HG02642 (cell line): ENCODE measurements around the gene DELE1.

Experiments
- ATAC-seq: cut with Tn5 transposase; IDR thresholded peaks from one replicate; pipeline ENCODE4 v1.9.1; 2021; ENCODE audit warnings: mild to moderate bottlenecking; ENCODE audit not compliant: unreplicated experiment, poor library complexity

Gene DELE1, protein sequence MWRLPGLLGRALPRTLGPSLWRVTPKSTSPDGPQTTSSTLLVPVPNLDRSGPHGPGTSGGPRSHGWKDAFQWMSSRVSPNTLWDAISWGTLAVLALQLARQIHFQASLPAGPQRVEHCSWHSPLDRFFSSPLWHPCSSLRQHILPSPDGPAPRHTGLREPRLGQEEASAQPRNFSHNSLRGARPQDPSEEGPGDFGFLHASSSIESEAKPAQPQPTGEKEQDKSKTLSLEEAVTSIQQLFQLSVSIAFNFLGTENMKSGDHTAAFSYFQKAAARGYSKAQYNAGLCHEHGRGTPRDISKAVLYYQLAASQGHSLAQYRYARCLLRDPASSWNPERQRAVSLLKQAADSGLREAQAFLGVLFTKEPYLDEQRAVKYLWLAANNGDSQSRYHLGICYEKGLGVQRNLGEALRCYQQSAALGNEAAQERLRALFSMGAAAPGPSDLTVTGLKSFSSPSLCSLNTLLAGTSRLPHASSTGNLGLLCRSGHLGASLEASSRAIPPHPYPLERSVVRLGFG

DNA sequence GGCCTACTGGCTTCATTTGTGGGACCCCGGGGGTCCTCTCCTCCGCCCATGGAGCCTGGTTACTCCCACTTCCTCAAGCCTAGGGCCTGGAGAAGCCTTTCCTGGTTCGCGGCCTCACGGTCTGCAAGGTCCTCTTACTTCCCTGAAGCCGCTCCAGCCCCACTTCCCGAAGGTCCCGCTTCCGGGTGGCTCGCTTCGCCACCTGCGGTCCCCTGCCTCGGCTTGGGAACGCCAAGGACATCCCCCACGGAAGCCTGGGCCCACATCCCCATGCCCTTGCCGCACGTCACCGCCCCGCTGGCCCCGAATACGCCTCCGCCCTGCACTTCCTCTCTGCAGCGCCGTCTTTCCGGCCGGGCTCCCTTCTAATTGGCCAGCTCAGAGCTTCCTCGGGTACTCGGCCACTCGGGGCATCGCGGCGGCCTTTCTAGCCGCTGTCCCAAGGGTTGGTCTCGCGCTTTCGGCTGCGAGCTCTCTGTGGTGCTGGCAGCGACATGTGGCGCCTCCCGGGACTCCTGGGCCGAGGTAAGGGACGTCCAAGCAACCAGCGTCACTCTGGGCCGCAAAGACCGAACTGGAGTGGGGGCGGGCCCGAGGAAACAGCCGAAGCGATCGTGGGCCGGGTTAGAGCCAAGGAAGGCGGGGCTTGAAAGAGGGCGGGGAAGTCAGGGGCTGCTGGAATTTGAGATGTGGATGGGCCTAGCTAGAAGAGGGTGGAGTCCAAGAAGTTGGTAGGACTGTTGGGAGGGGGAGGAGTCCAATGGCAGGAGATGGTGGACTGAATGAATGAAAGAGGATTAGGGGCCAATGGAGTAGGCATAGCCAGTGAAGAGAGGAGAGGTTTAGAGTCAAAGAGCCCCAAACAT is at the start of gene DELE1:
Gene DELE1, plus strand, starts transcription at position 424 of the 866 bp plus-strand sequence. Its CDS starts 71 bp downstream, at position 495.
- peak; percentile 99 for ATAC-seq

GRCh38 chr5:141873933-141874261 is 49.8 kb upstream of the DELE1 start:
- ATAC-seq: no peak

GRCh38 chr5:141874262-141874964 is 49.3 kb upstream of the DELE1 start:
- no peak for ATAC-seq

DNA sequence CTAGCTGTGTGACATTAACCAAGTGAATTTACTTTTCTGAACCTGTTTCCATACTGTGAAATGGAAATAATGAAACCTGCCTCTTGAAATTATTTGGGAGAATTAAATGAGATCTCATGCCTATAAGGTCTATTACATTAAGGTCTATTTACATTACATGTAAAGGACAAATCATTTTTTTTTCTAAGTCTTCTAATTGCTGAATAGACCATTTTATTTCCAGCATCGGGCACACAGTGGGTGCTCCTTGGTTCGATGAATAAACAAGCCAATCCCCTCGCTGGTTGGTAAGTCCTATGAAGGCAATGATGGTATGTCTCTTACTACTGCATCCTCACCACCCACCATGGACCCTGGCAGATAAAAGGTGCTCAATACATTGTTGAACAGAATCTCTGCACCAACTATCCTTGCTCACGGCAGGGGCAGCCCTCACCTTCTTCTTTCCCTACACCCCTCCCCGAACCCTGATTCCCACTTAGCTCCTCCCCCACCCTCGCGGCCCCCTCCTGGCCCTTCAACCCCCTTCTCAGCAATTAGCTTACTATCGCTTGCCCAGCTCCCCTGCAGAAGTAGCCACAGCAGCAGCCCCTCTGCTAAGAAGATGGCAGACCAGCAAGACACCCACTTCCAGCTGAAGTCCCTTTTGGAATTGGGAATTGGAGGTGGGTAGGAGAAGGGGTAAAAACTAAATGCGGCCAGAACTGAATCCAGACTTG is 48.5 kb upstream of the DELE1 start:
- no peak for ATAC-seq

DNA sequence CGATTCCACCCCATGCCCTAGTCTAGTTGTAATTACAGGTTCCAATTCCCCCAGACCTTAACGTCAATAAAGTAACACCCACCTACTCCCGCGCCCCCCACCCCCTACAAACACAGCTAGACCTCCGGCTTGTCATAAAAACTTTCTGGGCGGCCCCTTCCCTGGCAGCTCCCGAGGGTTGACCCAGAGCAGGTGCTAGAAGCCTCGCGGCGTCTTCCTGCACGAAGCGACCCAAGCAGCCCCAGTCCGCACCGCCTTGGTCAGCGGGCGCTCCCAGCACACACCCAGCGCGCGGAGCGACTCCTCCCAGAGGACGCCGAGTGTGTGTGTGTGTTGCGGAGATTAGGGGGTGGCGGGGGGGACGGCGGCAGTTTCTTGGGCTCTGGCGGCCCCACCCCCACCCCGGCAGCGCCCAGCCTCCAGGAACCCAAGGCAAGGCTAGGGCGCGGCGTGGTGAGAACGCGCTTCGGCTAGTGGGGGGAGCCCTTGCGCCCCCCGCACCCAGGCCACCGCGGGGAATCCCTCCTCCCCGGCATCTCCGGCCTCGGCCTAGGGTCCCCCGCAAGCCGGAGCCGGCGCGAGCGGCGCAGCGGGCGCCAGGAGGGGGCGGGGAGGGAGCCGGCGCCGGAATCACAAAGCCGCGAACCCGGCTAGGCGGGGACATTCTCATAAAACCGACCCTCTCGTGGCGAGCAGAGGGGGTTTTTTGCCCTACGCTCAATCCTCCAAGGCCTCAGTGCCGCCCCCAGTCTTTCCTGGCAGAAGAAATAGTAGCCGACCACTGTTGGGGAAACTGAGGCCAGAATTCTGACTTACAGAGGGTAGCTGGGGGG is 47.7 kb upstream of the DELE1 start:
- no peak for ATAC-seq

DNA sequence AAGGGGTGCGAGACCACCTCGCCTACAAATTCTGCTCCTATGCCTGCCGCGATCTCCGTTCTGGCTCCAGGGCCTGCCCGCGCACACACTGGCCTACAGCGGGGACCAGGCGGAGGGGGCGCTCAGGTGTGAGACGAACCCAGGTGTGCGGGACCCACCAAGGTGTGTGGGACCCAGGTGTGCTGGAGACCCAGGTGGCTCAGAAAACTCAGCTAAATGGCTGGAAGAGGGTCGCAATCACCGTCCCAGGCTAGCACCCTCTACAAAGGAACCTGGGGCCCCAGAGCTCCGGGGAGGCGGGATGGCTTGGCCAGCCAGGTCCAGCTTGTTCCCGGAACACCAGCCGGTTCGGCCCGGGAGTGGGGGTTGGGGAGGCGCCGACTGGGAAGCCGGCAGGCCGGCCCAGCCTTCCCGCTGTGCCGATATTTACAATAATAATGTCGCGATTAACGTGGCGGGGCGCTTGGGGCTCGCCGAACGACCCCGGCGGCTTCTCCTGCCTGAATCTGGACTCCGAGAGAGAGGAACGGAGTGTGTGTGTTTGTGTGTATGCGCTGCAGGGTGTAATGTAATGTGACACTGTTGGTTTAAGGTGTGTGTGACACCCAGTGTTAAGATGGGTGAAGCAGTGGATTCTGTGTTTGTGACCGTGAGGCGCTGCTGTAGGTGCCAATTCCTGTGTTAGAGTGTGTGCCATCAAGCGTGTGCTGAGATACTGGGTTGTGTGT is 46.9 kb upstream of the DELE1 start:
- ATAC-seq: no peak

DNA sequence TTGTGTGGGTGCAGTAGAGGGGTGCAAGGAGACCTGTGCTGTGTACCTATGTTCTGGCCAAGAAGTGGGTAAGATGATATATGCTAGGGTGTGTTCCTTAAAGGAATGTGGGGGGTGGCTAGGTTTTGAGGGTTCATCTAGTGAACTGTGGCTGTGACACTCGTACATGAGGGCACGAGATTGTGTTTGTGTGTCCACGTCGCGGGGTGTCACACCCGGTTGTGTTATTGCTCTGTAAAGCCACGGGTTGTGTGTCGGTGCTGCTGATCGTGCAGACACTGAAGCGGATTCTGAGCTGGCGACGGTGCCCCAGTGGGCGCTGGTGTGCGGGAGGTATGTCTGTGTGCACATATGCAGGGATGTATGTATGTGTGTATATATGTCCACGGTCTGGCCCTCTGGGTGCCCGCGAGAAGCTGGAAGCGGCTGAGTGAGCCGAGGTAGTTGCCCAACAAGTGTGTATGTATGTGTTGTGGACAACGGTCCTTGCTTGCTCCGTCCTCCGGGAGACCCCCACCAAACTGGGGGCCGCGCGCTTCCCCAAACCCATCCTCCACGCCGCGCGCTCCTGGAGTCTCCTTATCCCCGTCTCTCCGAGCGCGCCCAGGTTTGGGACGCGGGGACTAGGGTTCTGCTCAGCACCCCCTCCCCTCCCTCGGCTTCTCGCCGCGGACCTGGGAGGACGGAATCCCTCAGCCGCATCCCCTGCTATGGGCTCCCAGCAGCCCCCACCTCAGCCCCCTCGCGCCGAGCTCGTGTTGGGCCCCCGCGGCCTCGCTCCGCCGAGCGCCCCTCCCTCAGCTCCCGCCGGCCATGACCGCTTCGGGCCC is 46.1 kb upstream of the DELE1 start:
- no peak for ATAC-seq

DNA sequence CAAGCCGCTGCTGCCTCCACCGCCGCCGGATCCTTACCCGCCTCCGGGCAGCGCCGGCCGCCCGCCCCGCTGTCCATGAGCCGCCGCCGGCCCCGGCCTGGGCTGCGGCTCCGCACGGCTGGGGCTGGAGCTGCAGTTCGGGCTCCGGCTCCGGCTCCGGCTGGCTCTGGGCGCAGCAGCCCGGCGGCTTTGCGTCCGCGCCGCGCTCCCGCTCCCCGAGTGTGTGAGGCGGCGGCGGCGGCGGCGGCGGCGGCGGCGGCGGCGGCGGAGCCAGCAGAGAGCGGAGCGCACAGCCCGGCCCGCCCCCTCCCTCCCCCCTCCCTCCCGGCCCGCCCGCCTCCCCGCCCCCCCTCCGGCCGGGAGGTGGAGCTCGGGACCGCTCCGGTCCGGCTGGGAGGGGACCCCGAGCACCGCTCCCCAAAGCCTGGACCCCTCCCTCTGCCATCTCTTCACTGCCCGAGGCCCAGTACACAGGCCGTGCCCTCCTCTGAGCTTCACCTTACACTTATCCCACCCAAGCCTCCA is 45.4 kb upstream of the DELE1 start, which contains the start of gene PCDH1:
Gene PCDH1, minus strand, starts transcription at position 225 of the 525 bp plus-strand sequence. Its CDS starts 148 bp downstream, at position 77.
- ATAC-seq: no peak

- peak; percentile 82 for ATAC-seq
Observed at GRCh38 chr5:141878711-141879425, 44.8 kb upstream of the DELE1 start.

DNA sequence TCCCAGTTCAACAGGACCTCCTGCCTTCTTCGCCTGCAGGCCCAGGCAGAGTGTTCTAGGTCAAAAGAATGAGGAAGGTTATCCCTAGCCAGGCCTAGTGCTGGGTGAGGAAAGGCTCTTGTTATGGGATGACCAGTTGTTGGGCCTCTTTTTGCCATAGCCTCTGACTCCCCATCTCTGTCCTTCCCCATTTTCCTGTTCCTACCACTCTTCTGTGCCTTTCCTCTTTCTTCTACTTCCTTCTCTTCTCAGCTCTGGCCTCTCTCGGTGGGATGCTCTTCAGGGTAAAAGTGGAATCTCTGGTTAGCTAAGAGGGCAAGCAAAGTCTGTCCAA is 44.3 kb upstream of the DELE1 start:
- ATAC-seq: no peak

DNA sequence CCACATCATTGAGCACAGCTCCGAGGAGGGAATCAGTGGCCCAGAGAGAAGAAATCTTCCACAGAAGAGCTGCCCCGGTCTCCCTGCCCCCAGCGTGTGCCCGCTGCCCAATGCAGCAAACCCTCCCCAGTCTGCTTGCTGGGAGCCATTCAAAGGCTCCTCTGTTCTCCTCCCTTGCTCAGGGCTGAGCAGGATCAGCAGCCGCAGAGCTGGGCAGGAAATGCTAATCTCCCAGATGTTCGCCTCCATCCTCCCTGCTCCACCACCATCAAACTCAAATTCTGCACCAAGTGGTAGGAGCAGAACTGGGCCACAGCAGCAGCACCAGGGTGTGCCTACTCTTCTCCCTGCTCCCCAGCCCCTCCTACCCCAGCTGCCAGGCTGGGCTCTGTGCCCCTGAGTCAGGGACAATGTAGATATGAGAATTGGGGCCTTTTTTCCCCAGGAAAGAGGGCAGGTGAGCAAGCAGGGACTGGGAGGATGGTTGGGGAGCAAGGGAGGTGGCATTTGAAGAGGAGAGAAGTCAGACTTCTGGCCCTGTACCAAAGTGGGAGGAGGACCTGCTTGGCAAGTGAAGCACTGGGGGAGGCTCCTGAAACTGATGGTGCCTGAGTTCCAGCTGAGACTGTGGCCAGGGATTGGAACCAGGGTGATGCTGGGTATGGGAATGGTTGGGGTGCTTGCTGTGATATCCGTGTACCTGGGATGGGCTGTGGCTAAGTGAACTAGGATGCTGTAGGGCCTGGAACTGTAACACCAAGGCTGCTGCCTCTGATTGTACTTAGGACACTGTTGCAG is 43.5 kb upstream of the DELE1 start:
- no peak for ATAC-seq

DNA sequence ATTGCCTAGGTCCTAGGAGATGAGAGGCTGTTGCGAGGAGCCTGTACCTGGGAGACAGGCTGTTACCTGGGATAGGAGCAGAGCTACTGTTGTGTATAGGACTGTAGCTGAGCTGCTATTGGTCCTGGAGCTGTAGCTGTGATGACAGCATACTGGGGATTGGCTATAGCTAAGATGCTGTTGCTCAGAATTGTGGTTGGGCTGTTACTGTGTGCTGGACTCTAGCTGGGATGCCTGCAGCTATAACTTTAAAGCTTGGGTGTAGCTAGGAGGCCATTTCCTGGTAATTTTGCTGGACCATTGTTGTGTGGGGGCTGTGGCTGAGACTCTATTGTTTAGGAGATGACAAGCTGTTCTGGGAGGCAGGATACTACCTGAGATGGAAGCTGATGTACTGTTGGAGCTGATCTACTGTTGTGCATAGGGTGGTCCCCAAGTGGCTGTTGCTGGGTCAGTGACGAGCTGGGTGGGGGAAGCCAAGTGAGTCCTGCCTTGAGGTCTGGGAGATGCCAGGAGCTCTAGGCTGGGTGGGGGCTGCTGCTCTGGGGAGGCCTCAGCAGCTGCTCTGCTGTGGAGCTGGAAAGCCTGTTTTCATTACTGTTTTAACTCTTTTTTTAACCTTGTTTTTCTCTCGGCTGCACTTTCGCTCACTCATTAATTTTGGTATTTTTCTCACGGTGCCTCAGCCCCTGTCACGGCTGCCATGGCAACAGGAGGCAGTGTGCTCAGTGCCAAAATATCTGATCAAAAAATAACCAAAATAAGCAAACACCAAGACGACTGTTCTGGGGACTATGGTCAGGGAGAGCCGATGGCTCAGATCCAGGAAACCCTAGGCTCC is 42.5 kb upstream of the DELE1 start:
- ATAC-seq: no peak

DNA sequence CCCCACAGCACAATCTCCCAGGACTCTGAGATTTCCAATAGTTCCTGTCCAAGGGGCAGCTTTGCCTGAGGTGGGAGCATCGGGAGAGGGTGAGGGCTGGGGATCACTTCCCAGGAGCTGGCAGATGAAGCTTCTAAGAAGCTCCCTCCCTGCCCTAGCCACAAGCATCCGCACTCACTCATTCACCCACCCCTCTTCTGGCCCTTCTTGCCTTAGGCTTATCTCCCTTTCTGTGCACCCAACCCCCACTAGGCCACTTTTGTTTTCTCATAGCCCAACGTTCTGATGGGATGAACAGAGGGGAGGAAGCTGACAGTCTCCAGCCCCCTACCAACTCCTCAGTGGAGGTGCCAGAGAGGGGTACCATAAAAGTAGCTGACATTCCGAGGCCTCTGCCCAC is 41.8 kb upstream of the DELE1 start:
- ATAC-seq: no peak

DNA sequence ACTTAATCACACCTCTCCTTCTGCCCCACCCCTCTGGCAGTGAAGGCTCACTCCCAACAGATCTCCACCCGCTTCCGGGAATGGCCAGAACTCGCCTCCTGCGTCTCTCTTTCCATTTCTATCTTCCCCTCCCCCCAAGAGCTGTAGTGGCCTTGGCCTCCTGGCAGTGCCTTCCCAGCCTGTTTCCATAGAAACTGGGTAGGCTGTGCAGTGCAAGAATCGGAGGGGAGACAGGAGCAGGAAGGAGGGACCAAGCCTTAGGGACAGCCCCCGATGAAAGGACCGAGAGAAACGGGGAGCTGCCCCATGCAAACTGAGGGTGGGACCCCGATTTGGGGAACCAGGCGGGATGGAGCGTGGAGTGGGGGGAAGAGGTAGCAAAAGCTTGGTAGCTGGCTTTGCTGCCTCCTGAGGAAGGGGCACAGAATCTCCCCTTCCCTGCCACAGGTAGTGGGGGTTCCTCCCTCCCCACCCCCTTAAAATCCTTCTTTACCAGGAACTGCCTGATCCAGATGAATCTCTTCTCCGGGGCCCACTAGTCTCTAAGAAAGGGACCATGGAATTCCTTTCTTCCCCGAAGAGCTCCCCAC is 41.0 kb upstream of the DELE1 start:
- no peak for ATAC-seq
